K562 (cell line): ENCODE results near the gene REPS1. TPM values are rescaled to one million over a fixed set of nuclear protein-coding genes. Genes with fewer than 3 reads are reported as not detected.

Source experiments
- ELK3 ChIP-seq: fragments of 450-650 bp; formaldehyde crosslinking; IDR thresholded peaks from 2 replicates; pipeline ENCODE4 v1.4.0; 2020; ENCODE audit warnings: mild to moderate bottlenecking
- MCM2 ChIP-seq: fragments of 450-650 bp; IDR thresholded peaks from 2 replicates; pipeline ENCODE4 v1.6.1; 2017; ENCODE audit warnings: low read depth, mild to moderate bottlenecking
- TFAM ChIP-seq: fragments of 250-450 bp; sonication (Bioruptor Pico); conservative IDR thresholded peaks from 2 replicates; pipeline ENCODE4 v1.5.0; 2021; ENCODE audit warnings: mild to moderate bottlenecking, moderate library complexity
- XRCC5 ChIP-seq: fragments of 200-400 bp; formaldehyde crosslinking; IDR thresholded peaks from 2 replicates; pipeline ENCODE4 v1.6.1; 2017; ENCODE audit warnings: low read depth, mild to moderate bottlenecking, low read length
- ZBTB12 ChIP-seq: fragments of 250-450 bp; sonication (Bioruptor Pico); IDR thresholded peaks from 2 replicates; pipeline ENCODE4 v1.4.0; 2020
- ZNF518B ChIP-seq: fragments of 250-450 bp; sonication (Bioruptor Pico); IDR thresholded peaks from 2 replicates; pipeline ENCODE4 v1.5.0; 2021; ENCODE audit warnings: mild to moderate bottlenecking, moderate library complexity
- polyA plus RNA-seq, 8 experiments: library from polyadenylated mRNA; depleted of rRNA in 4 of 8; stranded (reverse) in 5 of 8; unstranded in 3 of 8; fragments of >200 nt; fragmentation: Nextera tagmentation in 2 of 8; fragmentation: Illumina TruSeq in 1 of 8; extraction: Ambion mirVana in 2 of 8; extraction: Trizol in 1 of 8; gene quantifications; 2 replicates each; pipeline versions ENCODE4 v1.2.1 to v1.2.3, GENCODE V29; 2011 to 2014; ENCODE audit warnings: inconsistent platforms in 1 of 8, missing spikeins in 1 of 8
- total RNA-seq, 7 experiments: library from RNA; depleted of rRNA in 6 of 7; stranded (reverse); fragments of >200 nt in 6 of 7; fragmentation: Illumina TruSeq in 2 of 7; extraction: Trizol in 2 of 7; gene quantifications; 2 replicates each; pipeline versions ENCODE4 v1.2.1 to v1.2.3, GENCODE V29; 2011 to 2021; ENCODE audit warnings: low replicate concordance in 1 of 7

REPS1 gene
- total and polyA plus RNA-seq, 9 of the 15 experiments (the other 6 are each of a cell fraction or from before 2014, with no cell fraction given), result 7.9 to 36.0 (median 27.8) TPM

- no peak for TF ChIP-seq ZNF518B (CRISPR knock-in tag)
- TF ChIP-seq XRCC5, result no peak
- TF ChIP-seq ZBTB12 (CRISPR knock-in tag), result no peak
- no peak for TF ChIP-seq ELK3 (CRISPR knock-in tag)
- no peak for TF ChIP-seq MCM2
- TF ChIP-seq TFAM (CRISPR knock-in tag), result no peak
- TF ChIP-seq, all 486 proteins: peak for 0
Observed at GRCh38 chr6:138965971-138966370, 22.1 kb downstream of the REPS1 start (continued).
